SH-SY5Y (cell line): ENCODE results near the gene UNC13A.

ENCODE experiments used
- GATA2 ChIP-seq: IDR thresholded peaks from 2 replicates; pipeline ENCODE4 v1.6.1; 2011; ENCODE audit warnings: mild to moderate bottlenecking, low read depth, low read length
- GATA3 ChIP-seq: IDR thresholded peaks from 2 replicates; pipeline ENCODE4 v1.6.1; 2011; ENCODE audit warnings: low read depth, mild to moderate bottlenecking, low read length, moderate library complexity

GRCh38 chr19:17555480-17555928 lies 132.7 kb downstream of the UNC13A start, which contains the start of gene COLGALT1:
- no peak for TF ChIP-seq GATA2
- no peak for TF ChIP-seq GATA3
